ENCODE results near the gene ZNF79. TPM values are rescaled to one million over a fixed set of nuclear protein-coding genes. Genes with fewer than 3 reads are reported as not detected.

Gene ZNF79
- polyA plus RNA-seq, 3 donors: 1.7 to 2.5 (median 1.9) TPM

DNA sequence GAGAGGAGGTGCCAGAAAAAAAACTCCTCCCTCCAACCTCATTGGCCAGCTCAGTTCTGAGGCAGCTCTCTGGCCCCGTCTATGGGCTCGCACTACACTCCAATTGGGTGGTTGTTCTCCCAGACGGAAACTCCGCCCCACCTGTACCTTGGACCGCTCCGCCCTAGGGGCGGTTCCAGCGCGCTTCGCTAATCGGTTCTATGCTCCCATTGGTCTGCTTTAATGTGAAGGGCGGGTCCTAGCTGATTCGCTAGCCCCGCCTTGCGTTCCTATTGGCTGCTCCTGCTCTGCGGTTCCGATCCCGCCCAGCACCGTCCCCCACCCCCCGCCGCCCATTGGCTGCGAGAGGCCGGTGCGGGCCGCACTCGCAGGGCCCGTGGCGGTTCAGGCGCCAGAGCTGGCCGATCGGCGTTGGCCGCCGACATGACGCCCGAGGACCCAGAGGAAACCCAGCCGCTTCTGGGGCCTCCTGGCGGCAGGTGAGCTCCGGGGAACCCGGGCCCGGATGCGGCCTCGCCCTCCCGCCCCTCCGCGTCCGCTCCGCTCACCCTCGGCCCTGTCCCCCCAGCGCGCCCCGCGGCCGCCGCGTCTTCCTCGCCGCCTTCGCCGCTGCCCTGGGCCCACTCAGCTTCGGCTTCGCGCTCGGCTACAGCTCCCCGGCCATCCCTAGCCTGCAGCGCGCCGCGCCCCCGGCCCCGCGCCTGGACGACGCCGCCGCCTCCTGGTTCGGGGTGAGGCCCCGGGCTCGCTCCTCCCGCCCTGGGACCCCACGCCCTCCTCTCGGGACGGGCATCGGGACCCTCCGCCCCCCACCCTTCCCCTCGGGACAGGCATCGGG, 27.2 kb upstream of the ZNF79 start, which contains the start of gene SLC2A8:
SLC2A8 (plus strand) TSS at position 362 of the 838 bp plus-strand sequence; CDS start at position 424, 62 bp downstream.
- H3K27ac ChIP-seq (ENCODE audit: low read depth, low read length): no peak within 1 kb of the TSS
- WGBS, 3 donors: 1% methylated on average over 61 to 86 of the region's 87 CpGs

DNA sequence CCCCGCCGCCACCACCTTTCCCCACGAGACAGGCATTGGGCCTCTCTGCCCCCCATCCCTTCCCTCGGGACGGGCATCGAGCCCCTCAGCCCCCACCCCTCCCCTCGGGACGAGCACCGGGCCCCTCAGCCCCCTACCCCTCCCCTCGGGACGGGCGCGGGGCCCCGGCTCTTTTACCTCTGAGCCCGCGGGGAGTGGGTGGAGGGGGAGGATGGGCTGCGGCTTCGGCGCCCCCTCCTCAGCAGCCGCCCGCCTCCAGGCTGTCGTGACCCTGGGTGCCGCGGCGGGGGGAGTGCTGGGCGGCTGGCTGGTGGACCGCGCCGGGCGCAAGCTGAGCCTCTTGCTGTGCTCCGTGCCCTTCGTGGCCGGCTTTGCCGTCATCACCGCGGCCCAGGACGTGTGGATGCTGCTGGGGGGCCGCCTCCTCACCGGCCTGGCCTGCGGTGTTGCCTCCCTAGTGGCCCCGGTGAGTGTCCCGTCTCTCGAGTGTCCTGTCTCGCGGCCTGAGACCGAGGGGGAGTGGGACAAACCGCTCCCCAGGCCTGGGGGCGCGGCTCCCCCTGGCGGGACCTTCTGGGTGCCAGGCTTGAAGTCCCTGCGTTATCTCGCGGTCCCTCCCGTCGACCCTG, 26.4 kb upstream of the ZNF79 start:
- 1 to 2% (median 1%) methylated on average over 41 to 54 of the region's 55 CpGs for WGBS, 3 donors
- no peak overlapping the region for H3K27ac ChIP-seq (ENCODE audit: low read depth, low read length)

GRCh38 chr9:127398275-127398647, 25.9 kb upstream of the ZNF79 start:
- H3K27ac ChIP-seq (ENCODE audit: low read depth, low read length): no peak overlapping the region

GRCh38 chr9:127398715-127399400, 25.3 kb upstream of the ZNF79 start:
- WGBS, 3 donors: 85 to 93% (median 90%) methylated on average over 13 of the region's 13 CpGs
- H3K27ac ChIP-seq (ENCODE audit: low read depth, low read length): no peak overlapping the region

More at GRCh38 chr9:127398275-127398647, 25.9 kb upstream of the ZNF79 start:
- WGBS, 3 donors: 52 to 55% (median 52%) methylated on average over 5 of the region's 5 CpGs

DNA sequence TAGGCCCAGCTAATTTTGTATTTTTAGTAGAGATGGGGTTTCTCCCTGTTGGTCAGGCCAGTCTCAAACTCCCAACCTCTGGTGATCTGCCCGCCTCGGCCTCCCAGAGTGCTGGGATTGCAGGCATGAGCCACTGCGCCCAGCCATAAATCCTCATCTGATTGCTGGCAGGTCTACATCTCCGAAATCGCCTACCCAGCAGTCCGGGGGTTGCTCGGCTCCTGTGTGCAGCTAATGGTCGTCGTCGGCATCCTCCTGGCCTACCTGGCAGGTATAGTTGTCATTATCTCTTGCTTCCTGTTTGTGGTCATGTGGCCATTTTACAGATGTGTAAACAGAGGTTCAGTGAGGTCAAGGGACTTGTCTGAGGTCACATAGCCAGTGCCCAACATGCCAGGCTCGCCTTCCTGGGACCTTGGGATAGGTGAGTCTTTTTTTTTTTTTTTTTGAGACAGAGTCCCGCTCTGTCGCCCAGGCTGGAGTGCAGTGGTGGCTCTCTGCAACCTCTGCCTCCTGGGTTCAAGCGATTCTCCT, 24.4 kb upstream of the ZNF79 start:
- WGBS, 3 donors: 96 to 97% (median 97%) methylated on average over 14 of the region's 14 CpGs
- no peak overlapping the region for H3K27ac ChIP-seq (ENCODE audit: low read depth, low read length)

DNA sequence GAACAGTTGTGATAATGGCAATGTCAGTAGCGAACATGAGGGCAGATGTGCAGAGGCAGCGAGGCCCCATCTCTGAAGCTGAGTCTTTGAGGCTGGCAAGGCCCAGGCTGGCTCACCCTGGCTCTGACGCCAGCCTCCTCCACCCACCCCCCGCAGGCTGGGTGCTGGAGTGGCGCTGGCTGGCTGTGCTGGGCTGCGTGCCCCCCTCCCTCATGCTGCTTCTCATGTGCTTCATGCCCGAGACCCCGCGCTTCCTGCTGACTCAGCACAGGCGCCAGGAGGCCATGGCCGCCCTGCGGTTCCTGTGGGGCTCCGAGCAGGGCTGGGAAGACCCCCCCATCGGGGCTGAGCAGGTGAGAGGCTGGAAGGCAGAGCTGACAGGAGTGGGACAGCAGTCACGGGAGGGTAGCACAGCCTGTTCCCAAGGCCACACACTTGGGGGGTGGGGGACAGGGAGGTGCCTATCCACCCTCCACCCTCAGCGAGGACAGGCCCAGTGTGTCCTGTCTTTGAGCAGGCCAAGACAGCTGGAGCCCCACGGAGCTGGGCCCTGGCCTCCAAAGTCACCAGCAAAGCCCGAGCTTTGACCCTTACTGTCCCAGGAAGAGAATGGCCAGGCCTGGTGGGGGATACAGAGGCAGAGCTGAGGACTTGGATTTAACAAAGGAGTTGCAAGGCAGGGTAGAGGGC, 21.6 kb upstream of the ZNF79 start:
- 79 to 86% (median 84%) methylated on average over 18 of the region's 18 CpGs for WGBS, 3 donors
- H3K27ac ChIP-seq (ENCODE audit: low read depth, low read length): no peak overlapping the region

- WGBS, 3 donors: 85 to 95% (median 86%) methylated on average over 19 to 21 of the region's 22 CpGs
- H3K27ac ChIP-seq (ENCODE audit: low read depth, low read length): no peak overlapping the region
These were observed 20.5 kb upstream of the ZNF79 start for GRCh38 chr9:127403507-127404192.

DNA sequence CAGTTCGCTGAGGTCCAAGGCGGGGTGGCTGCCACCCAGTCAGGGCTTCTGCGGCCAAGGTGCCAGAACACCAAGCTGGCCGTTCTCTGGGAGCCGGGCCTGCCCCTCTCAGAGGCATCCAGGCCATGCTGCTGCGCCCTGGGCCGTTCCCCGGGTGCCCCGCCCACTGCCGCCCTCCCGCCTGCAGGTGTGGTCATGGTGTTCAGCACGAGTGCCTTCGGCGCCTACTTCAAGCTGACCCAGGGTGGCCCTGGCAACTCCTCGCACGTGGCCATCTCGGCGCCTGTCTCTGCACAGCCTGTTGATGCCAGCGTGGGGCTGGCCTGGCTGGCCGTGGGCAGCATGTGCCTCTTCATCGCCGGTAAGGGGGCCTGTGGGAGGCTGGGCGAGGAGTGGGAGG, 19.6 kb upstream of the ZNF79 start:
- H3K27ac ChIP-seq (ENCODE audit: low read depth, low read length): no peak overlapping the region
- WGBS, 3 donors: 94 to 96% (median 95%) methylated on average over 22 to 23 of the region's 23 CpGs

DNA sequence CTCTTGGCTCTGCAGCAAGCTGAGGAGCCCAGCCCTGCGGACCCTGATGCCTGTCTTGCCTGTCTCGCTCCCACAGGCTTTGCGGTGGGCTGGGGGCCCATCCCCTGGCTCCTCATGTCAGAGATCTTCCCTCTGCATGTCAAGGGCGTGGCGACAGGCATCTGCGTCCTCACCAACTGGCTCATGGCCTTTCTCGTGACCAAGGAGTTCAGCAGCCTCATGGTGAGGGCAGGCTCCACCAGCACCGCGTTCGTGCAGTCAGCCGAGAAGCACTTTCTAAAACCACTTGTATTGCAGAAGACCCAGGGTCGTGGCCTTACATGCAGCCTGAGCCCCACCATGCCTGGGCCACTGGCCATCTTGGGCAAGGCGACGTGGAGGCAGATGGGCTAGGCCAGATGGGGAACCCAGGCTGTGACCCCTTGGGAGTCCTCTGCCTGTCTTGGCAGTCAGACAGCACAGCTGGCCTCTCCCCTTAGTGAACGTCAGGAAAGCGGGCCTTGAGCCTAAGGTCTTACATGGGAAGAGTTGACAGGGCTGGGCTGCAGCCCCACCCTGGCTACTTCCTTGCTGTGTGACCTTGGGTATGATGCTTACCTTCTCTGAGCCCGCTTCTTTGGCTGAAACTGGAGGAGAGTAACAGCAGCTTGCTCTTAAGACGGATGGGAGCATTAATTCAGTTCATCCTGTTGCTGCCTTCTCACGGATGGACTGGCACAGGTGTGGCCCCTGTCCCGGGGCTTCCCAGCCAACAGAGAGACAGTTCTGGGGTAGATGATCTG, 18.6 kb upstream of the ZNF79 start:
- 89 to 94% (median 90%) methylated on average over 20 of the region's 20 CpGs for WGBS, 3 donors
- H3K27ac ChIP-seq (ENCODE audit: low read depth, low read length): no peak overlapping the region

- H3K27ac ChIP-seq (ENCODE audit: low read depth, low read length): no peak overlapping the region
- WGBS, 3 donors: 85 to 89% (median 85%) methylated on average over 13 of the region's 13 CpGs
These were observed 17.2 kb upstream of the ZNF79 start for GRCh38 chr9:127406799-127407491.

DNA sequence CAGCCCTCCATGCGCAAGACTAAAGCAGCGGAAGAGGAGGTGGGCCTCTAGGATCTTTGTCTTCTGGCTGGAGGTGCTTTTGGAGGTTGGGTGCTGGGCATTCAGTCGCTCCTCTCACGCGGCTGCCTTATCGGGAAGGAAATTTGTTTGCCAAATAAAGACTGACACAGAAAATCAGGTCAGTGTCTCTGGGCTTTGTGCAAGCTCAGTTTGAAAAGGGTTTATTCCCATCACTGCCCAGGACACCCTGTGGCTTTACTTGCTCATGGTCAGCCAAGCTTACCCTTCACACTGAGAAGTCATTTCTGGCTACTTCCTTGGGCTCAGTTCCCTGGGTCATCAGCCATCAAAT, 16.7 kb upstream of the ZNF79 start:
- H3K27ac ChIP-seq (ENCODE audit: low read depth, low read length): no peak overlapping the region
- 63 to 89% (median 86%) methylated on average over 6 of the region's 6 CpGs for WGBS, 3 donors

DNA sequence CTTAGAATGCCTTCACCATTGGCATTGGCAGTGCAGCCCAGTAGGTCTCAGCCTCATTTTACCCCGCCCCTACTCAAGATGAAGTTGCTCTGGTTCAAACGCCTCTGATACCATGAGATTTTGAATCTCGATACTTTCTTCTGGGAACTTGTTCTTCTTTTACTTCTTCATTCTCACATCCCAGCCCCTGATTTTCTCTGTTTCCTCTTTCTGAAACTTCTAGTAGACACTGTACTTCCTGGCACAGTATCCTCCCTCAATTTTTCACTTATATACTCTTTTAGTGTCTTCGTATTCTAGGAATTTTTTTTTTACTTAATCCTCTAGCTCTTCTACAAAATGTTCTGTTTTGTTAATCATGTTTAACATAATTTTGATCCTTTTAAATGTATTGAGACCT, 13.1 kb upstream of the ZNF79 start:
- 60 to 78% (median 72%) methylated on average over 4 of the region's 4 CpGs for WGBS, 3 donors
- no peak overlapping the region for H3K27ac ChIP-seq (ENCODE audit: low read depth, low read length)

DNA sequence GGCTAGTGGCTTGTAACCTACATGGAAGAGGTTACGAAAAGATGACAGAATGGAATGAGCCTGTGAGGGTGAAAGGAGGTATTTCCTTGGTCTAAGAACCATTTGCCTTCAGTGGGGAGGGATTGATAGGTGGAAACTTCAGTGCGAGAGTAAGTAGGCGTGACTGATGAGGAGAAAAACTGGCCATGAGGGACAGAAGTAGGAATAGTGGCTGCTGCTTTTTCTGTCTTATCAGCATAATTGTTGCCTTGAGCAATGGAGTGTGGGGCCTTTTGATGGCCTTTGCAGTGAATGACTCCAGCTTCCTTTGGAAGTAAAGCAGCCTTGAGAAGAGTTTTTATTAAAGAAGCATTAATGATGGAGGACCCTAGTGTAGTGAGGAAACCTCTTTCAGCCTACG, 9.0 kb upstream of the ZNF79 start:
- no peak overlapping the region for H3K27ac ChIP-seq (ENCODE audit: low read depth, low read length)
- 87 to 92% (median 91%) methylated on average over 4 of the region's 4 CpGs for WGBS, 3 donors

- 80 to 89% (median 82%) methylated on average over 1 of the region's 1 CpG for WGBS, 3 donors
- no peak overlapping the region for H3K27ac ChIP-seq (ENCODE audit: low read depth, low read length)
These were observed 8.5 kb upstream of the ZNF79 start for GRCh38 chr9:127415657-127416056.

- H3K27ac ChIP-seq (ENCODE audit: low read depth, low read length): no peak overlapping the region
- 78 to 83% (median 82%) methylated on average over 15 of the region's 15 CpGs for WGBS, 3 donors
These were observed 6.8 kb upstream of the ZNF79 start for GRCh38 chr9:127417131-127418036.

- WGBS, 3 donors: 66 to 71% (median 70%) methylated on average over 12 of the region's 12 CpGs
- no peak overlapping the region for H3K27ac ChIP-seq (ENCODE audit: low read depth, low read length)
These were observed 6.1 kb upstream of the ZNF79 start for GRCh38 chr9:127418037-127418471.
